IPS-NIHi7 (cell line): ENCODE data around the gene MYO7B.

Experiments
- DNase-seq: peaks from one replicate; pipeline ENCODE4 v3.0.0; 2012; ENCODE audit warnings: mixed read lengths; ENCODE audit errors: extremely low spot score

The MYO7B gene

GRCh38 chr2:127535422-127535901 lies at the start of gene MYO7B:
MYO7B (plus strand) TSS chr2:127535683; CDS start chr2:127559723, 24,040 bp downstream.
- DNase-seq = no peak

- no peak for DNase-seq
Observed at GRCh38 chr2:127485694-127486071, 49.8 kb upstream of the MYO7B start.

GRCh38 chr2:127486247-127487058 lies 49.0 kb upstream of the MYO7B start:
- DNase-seq = no peak

GRCh38 chr2:127490283-127490682 lies 45.2 kb upstream of the MYO7B start:
- DNase-seq = no peak

- no peak for DNase-seq
Observed at GRCh38 chr2:127498386-127498785, 37.1 kb upstream of the MYO7B start.

GRCh38 chr2:127503491-127503890 lies 32.0 kb upstream of the MYO7B start:
- no peak for DNase-seq

GRCh38 chr2:127504552-127505430 lies 30.7 kb upstream of the MYO7B start:
- no peak for DNase-seq

- no peak for DNase-seq
Observed at GRCh38 chr2:127506510-127506909, 29.0 kb upstream of the MYO7B start.

GRCh38 chr2:127508023-127508630 lies 27.4 kb upstream of the MYO7B start:
- DNase-seq = no peak

GRCh38 chr2:127508631-127509034 lies 26.9 kb upstream of the MYO7B start:
- no peak for DNase-seq

GRCh38 chr2:127510073-127510472 lies 25.4 kb upstream of the MYO7B start:
- no peak for DNase-seq

GRCh38 chr2:127511090-127511695 lies 24.3 kb upstream of the MYO7B start:
- DNase-seq = no peak

GRCh38 chr2:127511917-127512316 lies 23.6 kb upstream of the MYO7B start:
- no peak for DNase-seq

- DNase-seq = no peak
Observed at GRCh38 chr2:127512362-127512761, 23.1 kb upstream of the MYO7B start.

- DNase-seq = no peak
Observed at GRCh38 chr2:127514076-127514475, 21.4 kb upstream of the MYO7B start.

GRCh38 chr2:127514485-127514884 lies 21.0 kb upstream of the MYO7B start:
- no peak for DNase-seq

- no peak for DNase-seq
Observed at GRCh38 chr2:127515383-127515915, 20.0 kb upstream of the MYO7B start.

- no peak for DNase-seq
Observed at GRCh38 chr2:127516041-127516762, 19.3 kb upstream of the MYO7B start.

GRCh38 chr2:127517465-127517864 lies 18.0 kb upstream of the MYO7B start:
- DNase-seq = no peak

- DNase-seq = no peak
Observed at GRCh38 chr2:127520424-127520823, 15.1 kb upstream of the MYO7B start.
